Measurements from ENCODE around the gene FAM98C.

The FAM98C gene

GRCh38 chr19:38385804-38386257 is 17.1 kb upstream of the FAM98C start:
- DNase-seq (ENCODE audit: low spot score in 2 of 2) (no peak), ATAC-seq (ENCODE audit: low read depth) (peak; percentile 16)
- Mint-ChIP-seq H3K4me1 (peaks cover 16% of the 10 kb centered on the region), H3K4me3 (peak overlapping the region; percentile 55), H3K27ac (no peak overlapping the region), H3K27me3 (peaks cover 20% of the 10 kb centered on the region), H3K36me3 (peaks cover 33% of the 10 kb centered on the region), H3K9me3 (no peaks in the 10 kb centered on the region)

GRCh38 chr19:38386300-38386970 is 16.5 kb upstream of the FAM98C start:
- Mint-ChIP-seq H3K4me1 (peaks cover 16% of the 10 kb centered on the region), H3K27me3 (peaks cover 20% of the 10 kb centered on the region), H3K4me3 (peak overlapping the region; percentile 55), H3K9me3 (no peaks in the 10 kb centered on the region), H3K36me3 (peaks cover 28% of the 10 kb centered on the region), H3K27ac (no peak overlapping the region)
- ATAC-seq (ENCODE audit: low read depth): no peak
- no peak for DNase-seq (ENCODE audit: low spot score in 2 of 2)

- H3K4me1 Mint-ChIP-seq: peaks cover 16% of the 10 kb centered on the region
- peak in 1 of 2 donors; percentile 38 for DNase-seq (ENCODE audit: low spot score in 2 of 2)
- H3K27me3 Mint-ChIP-seq: peaks cover 20% of the 10 kb centered on the region
- H3K36me3 Mint-ChIP-seq: peaks cover 22% of the 10 kb centered on the region
- H3K9me3 Mint-ChIP-seq: no peaks in the 10 kb centered on the region
- ATAC-seq (ENCODE audit: low read depth): peak; percentile 17
- H3K4me3 Mint-ChIP-seq: peak overlapping the region; percentile 92
- peak overlapping the region; percentile 13 for H3K27ac Mint-ChIP-seq
These were observed 15.8 kb upstream of the FAM98C start for GRCh38 chr19:38386971-38387549.

DNA sequence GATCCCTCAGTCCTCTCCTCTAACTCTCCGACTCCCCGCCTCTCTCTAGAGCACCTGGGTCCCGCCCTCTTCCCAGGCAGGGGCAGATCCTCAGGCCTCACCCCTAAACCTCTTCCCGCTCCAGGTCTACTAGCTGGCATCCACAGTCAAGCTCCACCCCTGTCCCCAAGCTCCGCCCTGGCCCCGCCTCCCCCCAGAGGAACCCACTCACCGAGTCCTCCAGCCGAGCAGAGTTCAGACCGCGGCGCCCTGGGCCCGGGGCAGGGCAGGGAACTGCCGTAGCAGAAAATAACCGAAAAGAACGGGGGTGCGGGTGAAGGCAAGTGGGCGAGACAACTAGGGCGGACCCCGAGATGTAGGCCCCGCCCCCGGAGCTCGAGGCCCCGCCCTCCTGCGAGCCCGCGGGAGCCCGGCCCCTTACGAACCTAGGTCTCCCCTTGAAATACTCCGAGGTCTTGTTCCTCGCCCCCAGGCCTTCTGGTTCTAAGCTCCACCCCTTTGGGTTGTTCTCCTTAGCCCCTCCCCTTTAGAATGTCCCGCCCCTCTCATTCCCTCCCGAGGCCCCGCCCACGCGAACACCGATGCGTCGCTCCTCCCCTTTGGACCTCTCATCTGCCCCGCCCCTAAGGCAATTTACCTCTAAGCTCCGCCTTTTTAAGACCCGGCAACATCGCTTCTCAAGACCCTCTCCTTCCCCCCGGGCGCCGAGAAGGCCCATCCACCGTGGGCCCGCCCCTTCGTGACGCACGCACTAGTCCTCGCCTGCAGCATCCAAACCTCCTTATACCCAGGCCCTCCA is 15.1 kb upstream of the FAM98C start, which contains the start of gene GGN:
Gene GGN (minus strand): TSS at position 485 of the 799 bp plus-strand sequence. CDS start 773 bp downstream, outside the sequence.
- peaks cover 17% of the 10 kb centered on the region for H3K36me3 Mint-ChIP-seq
- peak within 1 kb of the TSS; percentile 92 for H3K4me3 Mint-ChIP-seq
- peak; percentile 66 to 76 for DNase-seq (ENCODE audit: low spot score in 2 of 2)
- peak; percentile 74 for ATAC-seq (ENCODE audit: low read depth)
- H3K9me3 Mint-ChIP-seq: no peaks in the 10 kb centered on the region
- H3K4me1 Mint-ChIP-seq: peaks cover 16% of the 10 kb centered on the region
- H3K27me3 Mint-ChIP-seq: peaks cover 20% of the 10 kb centered on the region
- H3K27ac Mint-ChIP-seq: peak within 1 kb of the TSS; percentile 62

DNA sequence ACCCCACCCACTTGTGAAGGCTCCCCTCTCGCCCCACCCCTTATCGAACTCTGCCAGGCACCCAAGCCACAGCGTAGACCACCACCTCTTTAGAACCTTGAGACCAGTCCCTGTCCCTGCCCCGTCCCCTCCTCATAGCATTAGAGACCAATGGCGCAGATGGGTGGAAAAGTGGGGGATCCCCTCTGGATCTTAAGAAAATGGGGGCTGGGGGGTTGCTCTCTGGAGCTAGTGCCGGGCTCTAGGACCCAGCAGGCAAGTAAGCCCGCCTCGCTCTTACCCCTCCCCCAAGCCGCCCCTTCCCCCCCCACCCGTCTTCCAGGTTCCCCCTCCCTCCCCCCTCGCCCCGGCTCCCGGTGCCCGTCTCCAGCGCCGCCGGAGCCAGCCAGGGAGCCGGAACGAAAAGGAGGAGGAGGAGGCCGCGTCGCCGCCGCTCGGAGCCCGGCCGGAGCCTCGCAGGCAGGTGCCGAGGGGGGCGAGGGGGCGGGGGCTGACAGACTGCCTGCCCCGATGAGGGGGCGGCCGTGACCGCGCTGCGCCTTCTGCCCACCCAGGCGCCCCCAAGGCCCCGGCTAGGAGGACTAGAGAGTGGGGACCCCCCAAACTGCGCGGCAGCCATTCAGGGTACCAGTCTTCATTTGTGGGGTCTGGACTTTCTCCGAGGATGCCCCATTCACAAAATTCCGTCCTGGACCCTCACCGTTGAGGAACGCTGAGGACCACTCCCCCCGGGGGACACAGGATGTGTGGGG is 14.4 kb upstream of the FAM98C start, which contains the start of gene SPRED3:
Gene SPRED3 (plus strand): TSS at position 349 of the 752 bp plus-strand sequence. CDS start 1,606 bp downstream, outside the sequence.
- Mint-ChIP-seq H3K4me3 (peak within 1 kb of the TSS; percentile 92), H3K9me3 (no peaks in the 10 kb centered on the region)
- peak; percentile 2 for ATAC-seq (ENCODE audit: low read depth)

GRCh38 chr19:38389101-38389925 is 13.6 kb upstream of the FAM98C start:
- no peak overlapping the region for H3K27ac Mint-ChIP-seq
- H3K27me3 Mint-ChIP-seq: peaks cover 22% of the 10 kb centered on the region
- DNase-seq (ENCODE audit: low spot score in 2 of 2) (no peak), ATAC-seq (ENCODE audit: low read depth) (no peak)
- peaks cover 18% of the 10 kb centered on the region for H3K4me1 Mint-ChIP-seq
- peak overlapping the region; percentile 32 for H3K4me3 Mint-ChIP-seq
- H3K9me3 Mint-ChIP-seq: no peaks in the 10 kb centered on the region
- H3K36me3 Mint-ChIP-seq: peaks cover 8% of the 10 kb centered on the region

More for the DNA sequence above, 14.4 kb upstream of the FAM98C start, which contains the start of gene SPRED3:
- no peak for DNase-seq (ENCODE audit: low spot score in 2 of 2)
- Mint-ChIP-seq H3K27ac (peak within 1 kb of the TSS; percentile 62), H3K4me1 (peaks cover 16% of the 10 kb centered on the region), H3K36me3 (peaks cover 10% of the 10 kb centered on the region), H3K27me3 (peaks cover 20% of the 10 kb centered on the region)

DNA sequence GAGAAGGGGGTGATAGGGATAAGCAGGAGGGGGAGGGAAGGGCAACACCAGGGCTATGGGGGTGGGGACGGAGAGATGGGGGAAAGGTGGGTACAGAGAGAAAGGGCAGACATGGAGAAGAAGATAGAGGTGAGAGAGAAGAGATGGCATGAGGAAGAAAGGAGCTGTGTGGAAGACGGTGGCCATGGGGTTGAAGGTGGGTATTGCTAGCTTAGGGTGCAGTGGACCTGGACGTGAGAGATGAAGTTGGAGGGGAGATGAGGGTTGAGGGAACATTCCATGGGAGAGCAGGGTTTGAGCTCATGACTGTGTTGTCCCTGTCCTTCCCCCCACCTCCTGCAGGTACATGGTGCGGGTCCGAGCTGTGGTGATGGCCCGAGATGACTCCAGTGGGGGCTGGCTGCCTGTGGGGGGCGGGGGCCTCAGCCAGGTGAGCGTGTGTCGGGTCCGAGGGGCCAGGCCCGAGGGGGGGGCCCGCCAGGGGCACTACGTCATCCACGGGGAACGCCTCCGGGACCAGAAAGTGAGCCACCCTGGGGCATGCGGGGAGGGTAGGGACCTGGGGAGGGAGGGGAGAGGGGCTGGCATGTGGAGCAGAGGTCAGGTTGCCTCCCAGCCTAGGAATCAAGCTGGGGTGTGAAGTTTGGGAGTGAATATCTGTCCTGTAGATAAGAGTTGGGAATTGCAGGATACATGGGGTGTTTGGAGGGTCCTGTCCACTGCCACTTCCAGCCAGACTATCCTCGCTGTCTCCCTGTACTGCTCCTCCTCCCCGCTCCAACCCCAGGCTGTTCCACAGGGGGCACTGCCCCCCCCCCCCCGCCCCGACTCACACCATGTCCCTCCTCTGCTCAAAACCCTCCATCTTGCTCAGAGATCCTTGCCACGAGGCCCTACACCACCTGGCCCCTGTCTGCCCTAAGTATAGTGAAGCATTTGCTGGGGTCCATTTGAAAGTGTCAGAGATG is 12.7 kb upstream of the FAM98C start:
- peaks cover 24% of the 10 kb centered on the region for H3K4me1 Mint-ChIP-seq
- H3K27me3 Mint-ChIP-seq: peaks cover 17% of the 10 kb centered on the region
- H3K36me3 Mint-ChIP-seq: peaks cover 3% of the 10 kb centered on the region
- H3K27ac Mint-ChIP-seq: no peak overlapping the region
- ATAC-seq (ENCODE audit: low read depth): no peak
- H3K4me3 Mint-ChIP-seq: no peak overlapping the region
- H3K9me3 Mint-ChIP-seq: no peaks in the 10 kb centered on the region
- no peak for DNase-seq (ENCODE audit: low spot score in 2 of 2)

- ATAC-seq (ENCODE audit: low read depth): no peak
- Mint-ChIP-seq H3K9me3 (no peaks in the 10 kb centered on the region), H3K4me1 (peaks cover 24% of the 10 kb centered on the region), H3K27ac (no peak overlapping the region), H3K27me3 (peaks cover 17% of the 10 kb centered on the region), H3K36me3 (peaks cover 3% of the 10 kb centered on the region), H3K4me3 (no peak overlapping the region)
- DNase-seq (ENCODE audit: low spot score in 2 of 2): no peak
These were observed 10.9 kb upstream of the FAM98C start for GRCh38 chr19:38391911-38392464.

DNA sequence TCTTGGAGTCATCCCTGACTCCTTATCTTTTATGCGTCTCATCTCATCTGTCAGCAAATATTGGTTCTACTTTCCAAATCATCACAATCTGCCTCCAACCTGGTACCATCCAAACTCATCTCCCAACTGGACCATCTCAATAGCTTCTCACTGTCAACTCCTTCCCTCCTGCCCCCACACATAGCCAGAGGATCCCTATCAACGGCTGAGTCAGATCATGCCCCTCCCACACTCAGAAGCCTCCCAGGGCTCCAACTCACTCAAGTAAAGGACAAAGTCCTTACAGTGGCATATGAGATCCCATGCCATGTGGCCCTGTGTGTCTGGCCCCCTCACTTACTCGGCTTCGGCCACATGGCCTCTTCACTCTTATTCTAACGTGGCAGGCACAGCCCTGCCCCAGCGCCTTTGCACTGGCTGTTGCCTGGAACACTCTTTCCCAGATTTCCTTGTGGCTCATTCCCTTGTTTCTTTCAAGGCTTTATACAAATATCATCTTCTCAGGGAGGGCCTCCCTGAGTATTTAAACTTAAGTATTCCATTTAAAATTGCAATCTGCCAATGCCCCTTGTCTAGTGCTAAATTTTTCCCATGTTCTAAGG is 10.1 kb upstream of the FAM98C start:
- peaks cover 17% of the 10 kb centered on the region for H3K27me3 Mint-ChIP-seq
- H3K4me3 Mint-ChIP-seq: no peak overlapping the region
- DNase-seq (ENCODE audit: low spot score in 2 of 2) (no peak), ATAC-seq (ENCODE audit: low read depth) (no peak)
- H3K27ac Mint-ChIP-seq: no peak overlapping the region
- H3K9me3 Mint-ChIP-seq: no peaks in the 10 kb centered on the region
- H3K4me1 Mint-ChIP-seq: peaks cover 19% of the 10 kb centered on the region
- H3K36me3 Mint-ChIP-seq: peaks cover 2% of the 10 kb centered on the region

DNA sequence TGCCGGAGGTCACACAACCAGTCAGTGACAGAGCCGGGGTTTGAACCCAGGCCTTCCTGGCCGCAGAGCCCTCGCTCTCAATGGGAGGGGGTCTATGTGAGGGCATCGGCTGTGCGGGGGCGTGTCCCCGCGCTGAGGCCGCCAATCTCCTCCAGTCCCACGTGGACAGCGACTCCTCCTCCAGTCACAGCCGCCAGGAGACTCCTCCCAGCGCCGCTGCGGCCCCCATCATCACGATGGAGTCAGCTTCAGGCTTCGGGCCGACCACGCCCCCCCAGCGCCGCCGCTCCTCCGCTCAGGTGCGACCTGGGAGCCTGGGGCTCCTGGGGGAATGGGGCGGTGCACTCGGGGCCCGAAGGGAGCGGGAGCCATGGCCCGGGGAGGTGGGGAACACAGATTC is 8.4 kb upstream of the FAM98C start:
- ATAC-seq (ENCODE audit: low read depth) (peak; percentile 77), DNase-seq (ENCODE audit: low spot score in 2 of 2) (no peak)
- Mint-ChIP-seq H3K27ac (no peak overlapping the region), H3K9me3 (no peaks in the 10 kb centered on the region), H3K36me3 (no peaks in the 10 kb centered on the region), H3K4me1 (peaks cover 13% of the 10 kb centered on the region), H3K4me3 (peak overlapping the region; percentile 59), H3K27me3 (peaks cover 15% of the 10 kb centered on the region)

DNA sequence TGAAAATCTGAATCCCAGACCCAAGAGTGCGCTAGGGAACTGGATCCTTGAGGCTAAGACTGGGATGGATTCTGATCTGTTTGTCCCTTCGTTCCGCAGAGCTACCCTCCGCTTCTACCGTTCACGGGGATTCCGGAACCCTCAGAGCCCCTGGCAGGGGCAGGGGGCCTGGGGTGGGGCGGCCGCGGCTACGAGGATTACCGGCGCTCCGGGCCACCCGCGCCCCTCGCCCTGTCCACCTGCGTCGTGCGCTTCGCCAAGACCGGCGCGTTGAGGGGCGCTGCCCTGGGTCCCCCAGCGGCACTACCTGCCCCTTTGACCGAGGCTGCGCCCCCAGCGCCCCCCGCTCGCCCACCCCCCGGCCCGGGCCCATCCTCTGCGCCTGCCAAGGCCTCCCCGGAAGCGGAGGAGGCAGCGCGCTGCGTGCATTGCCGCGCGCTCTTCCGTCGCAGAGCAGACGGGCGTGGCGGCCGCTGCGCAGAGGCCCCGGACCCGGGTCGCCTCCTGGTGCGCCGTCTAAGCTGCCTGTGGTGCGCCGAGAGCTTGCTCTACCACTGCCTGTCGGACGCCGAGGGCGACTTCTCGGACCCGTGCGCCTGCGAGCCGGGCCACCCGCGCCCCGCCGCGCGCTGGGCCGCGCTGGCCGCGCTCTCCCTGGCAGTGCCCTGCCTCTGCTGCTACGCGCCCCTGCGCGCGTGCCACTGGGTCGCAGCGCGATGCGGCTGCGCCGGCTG is 7.3 kb upstream of the FAM98C start:
- Mint-ChIP-seq H3K4me3 (peak overlapping the region; percentile 59), H3K9me3 (no peaks in the 10 kb centered on the region), H3K4me1 (peaks cover 8% of the 10 kb centered on the region), H3K27me3 (peaks cover 14% of the 10 kb centered on the region), H3K36me3 (no peaks in the 10 kb centered on the region), H3K27ac (no peak overlapping the region)
- ATAC-seq (ENCODE audit: low read depth) (peak; percentile 67), DNase-seq (ENCODE audit: low spot score in 2 of 2) (no peak)

All from memory B cell (primary cell).